Measurements from ENCODE around the gene KCNE2.
"Not testable (repeated sequence)": the region's sequence is repeated elsewhere in the genome, so short reads cannot be mapped to it uniquely, and the experiment has no call there.

KCNE2 gene

GRCh38 chr21:34354836-34355235, 9.0 kb upstream of the KCNE2 start:
- no peak for DNase-seq

DNA sequence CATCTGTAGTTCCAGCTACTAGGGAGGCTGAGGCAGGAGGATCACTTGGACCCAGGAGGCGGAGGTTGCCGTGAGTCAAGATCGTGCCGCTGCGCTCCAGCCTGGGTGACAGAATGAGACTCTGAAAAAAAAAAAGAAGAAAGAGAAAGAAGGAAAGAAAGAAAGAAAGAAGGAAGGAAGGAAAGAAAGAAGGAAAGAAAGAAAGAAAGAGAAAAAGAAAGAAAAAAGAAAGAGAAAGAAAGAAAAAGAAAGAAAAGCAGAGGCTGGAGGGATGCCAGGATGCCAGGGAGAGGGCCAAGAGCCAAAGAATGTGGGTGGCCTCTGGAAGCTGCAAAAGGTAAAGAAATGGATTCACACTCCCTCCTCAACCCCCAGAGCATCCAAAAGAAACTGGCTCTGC, 8.2 kb upstream of the KCNE2 start:
- DNase-seq = no peak

GRCh38 chr21:34357889-34358288, 5.9 kb upstream of the KCNE2 start:
- DNase-seq = no peak

DNA sequence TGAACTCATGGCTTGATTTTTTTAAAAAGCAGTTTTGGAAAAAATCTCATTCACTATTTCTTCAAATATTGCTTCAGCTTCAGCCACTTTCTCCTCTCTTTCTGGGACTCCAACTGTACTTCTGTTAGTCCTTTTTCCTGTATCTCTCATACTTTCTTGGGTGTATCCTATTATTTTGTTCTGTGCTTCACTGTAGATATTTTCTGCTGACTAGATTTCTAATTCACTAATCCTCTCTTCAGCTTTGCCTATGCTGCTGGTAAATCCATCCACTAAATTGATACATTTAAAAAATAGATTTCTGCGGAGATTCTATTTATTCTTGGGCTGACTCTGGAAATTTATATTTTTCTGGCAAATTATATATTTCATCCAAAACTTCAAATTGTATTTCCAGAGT, 4.9 kb upstream of the KCNE2 start:
- DNase-seq = no peak

DNA sequence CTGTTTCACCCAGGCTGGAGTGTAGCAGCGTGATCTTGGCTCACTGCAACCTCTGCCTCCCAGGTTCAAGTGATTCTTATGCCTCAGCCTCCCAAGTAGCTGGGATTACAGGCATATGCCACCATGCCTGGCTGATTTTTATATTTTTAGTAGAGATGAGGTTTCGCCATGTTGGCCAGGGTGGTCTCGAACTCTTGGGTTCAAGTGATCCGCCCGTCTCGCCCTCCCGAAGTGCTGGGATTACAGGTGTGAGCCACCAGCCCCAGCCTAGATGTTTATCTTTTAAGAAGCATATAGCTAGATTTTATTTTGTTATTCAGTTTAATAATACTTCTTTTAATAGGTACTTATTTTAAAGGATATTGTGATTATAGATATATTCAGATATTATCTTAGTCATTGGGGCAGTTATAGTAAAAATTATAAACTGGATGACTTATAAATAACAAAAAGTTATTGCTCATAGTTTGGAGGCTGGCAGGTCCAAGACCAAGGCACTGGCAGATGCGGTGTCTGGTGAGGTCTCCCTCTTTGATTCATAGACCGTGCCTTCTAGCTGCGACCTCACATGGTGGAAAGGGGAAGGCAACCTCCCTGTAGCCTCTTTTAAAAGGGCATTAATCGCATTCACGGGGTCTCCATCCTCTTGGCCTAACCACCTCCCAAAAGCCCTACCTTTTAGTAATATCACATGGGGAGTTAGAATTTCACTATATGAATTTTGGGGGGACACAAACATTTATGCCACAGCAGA, 3.1 kb upstream of the KCNE2 start:
- no peak for DNase-seq

GRCh38 chr21:34362136-34362444, 1.7 kb upstream of the KCNE2 start:
- DNase-seq = no peak

DNA sequence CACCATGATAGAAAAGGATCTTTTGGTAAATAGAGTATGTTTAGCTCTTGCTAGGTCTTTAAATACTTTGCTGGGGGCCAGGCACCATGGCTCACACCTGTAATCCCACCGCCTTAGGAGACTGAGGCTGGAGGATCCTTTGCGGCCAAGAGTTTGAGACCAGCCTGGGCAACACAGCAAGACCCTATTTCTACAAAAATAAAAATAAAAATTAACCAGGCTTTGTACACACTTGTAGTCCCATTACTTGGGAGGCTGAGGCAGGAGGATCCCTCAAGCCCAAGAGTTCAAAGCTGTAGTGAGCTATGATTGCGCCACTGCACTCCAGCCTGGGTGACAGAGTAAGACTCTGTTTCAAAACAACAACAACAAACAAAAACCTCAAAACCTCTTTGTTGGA, 1.1 kb upstream of the KCNE2 start:
- no peak for DNase-seq

DNA sequence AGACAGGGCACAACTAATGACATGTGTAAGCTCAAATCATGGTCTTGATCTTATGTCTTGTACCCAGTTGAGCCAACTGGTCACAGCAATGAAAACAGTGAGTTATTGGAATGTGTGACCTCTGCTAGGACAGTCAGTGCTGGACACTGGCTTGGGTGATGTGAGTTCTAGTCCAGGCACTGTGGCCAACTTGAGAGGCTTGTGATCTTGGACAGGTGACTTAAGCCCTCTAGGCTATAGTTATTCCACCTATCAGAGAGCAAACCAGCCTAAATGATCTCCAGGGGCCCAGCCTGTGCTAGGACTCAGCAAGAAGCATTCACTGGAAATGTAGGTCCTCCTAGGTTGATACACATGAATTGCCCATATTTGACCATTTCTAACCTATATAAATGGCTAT, 1.1 kb downstream of the KCNE2 start:
- DNase-seq = no peak

DNA sequence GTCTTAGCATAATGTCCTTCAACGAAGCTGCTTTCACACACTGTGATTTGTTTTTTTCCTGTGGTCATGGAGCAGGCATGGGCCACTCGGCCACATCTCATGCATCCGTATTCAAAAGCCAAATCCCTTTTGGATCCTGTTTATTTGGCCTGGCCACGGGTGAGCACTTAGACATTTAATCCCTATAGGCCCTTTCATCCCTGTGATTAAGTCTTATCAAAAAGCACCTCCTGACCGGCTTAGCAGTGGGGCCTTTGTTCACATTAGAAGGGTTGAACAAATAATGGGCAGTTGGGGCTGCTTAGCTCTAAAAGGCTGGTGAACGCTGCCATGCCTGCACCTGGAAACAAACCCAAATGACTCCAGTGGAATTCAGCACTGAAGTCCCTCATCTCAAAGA, 2.0 kb downstream of the KCNE2 start:
- DNase-seq = no peak

GRCh38 chr21:34367320-34367935, 3.6 kb downstream of the KCNE2 start:
- DNase-seq = peak; percentile 43

GRCh38 chr21:34369741-34370140, 5.9 kb downstream of the KCNE2 start:
- DNase-seq = no peak

DNA sequence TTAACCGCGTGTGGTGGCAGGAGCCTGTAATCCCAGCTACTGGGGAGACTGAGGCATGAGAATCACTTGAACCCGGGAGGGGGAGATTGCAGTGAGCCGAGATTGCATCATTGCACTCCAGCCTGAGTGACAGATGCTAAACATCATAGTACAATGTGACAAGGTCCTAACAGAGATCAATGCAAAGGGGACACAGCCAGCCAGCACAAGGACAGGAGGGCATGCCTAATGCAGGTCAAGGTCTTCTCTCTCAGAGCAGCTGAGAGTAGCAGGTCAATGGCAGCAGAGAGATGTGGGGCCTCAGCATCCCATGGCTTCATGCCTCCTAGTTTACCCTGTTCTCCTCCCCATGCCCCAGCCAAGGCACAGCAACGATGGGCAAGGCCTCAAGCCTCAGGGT, 8.5 kb downstream of the KCNE2 start:
- no peak for DNase-seq

DNA sequence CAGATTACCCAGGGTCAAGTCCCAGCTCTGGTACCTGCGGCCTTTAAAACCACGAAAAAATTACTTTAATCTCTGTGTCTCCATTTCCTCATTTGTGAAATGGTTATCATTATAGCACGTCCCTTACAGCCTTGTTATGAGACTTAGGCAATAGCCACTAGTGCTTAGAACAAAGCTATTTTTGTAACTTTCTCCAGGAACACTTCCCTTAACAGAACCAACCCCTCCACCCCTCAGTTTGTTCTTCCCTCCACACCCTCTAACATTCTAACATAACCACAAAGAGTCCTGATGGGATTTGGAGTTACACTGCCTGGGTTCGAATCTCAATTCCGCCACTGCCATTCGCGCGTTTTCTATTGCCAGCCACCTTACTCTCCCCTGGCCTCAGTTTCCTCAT, 10.7 kb downstream of the KCNE2 start:
- not testable (repeated sequence) for DNase-seq

GRCh38 chr21:34374940-34375618, 11.3 kb downstream of the KCNE2 start, which contains the start of gene SMIM11:
TSS of gene SMIM11 (plus strand) at chr21:34375507. CDS start at chr21:34379505, 3,998 bp downstream.
- DNase-seq = not testable (repeated sequence)

GRCh38 chr21:34375619-34375972, 11.8 kb downstream of the KCNE2 start:
- not testable (repeated sequence) for DNase-seq

GRCh38 chr21:34383138-34383537, 19.3 kb downstream of the KCNE2 start:
- DNase-seq = not testable (repeated sequence)

DNA sequence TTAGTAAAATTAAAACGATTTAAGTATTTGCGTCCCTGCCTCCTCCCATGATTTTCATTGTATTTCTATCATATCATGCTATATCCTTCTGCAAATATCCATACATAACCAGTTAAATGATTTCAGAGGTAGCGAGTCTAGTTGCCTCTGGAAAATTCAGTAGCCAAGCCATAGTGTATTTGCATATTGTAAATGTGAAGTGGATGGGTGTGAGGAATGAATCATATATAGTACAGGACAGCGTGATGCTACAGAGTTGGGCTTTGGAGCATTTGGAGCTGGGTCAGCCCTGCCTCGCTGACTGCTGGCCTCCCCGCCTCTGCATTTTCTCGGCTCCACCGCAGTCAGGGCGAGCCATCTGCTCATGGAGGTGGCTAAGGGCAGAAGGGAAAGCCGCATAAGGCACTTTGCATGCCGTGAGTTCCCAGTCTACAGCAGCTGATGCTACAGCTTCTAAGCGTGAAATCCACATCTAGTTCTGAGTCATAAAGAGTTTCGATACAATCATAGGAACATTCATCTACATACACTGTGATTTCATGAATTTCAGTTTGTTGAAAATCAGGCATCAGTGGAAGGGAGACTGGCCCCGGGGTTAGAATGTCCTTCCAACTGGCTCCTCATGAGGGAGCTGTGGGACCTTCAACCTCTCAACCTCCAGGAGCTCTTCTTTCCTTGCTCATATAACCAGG, 20.1 kb downstream of the KCNE2 start:
- DNase-seq = not testable (repeated sequence)

DNA sequence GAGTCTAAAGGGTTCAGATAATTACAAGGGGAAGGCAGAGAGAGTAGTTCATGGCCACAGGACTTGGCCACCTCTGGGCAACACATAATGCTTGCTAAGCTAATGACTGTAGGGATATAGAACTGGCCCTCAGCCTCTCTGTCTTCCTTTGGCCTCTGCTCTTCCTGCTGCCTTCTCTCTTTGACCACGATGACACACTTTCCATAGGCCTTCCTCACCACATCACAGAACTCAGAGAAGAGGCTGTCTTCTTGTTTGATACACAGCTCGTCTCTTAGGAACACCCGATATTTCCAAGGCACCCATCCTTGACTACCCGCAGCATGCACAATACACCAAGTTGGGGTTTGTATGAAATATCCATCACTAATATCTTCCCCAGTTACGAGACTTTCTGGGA, 36.7 kb downstream of the KCNE2 start:
- not testable (repeated sequence) for DNase-seq

GRCh38 chr21:34404742-34405141, 40.9 kb downstream of the KCNE2 start:
- not testable (repeated sequence) for DNase-seq

DNA sequence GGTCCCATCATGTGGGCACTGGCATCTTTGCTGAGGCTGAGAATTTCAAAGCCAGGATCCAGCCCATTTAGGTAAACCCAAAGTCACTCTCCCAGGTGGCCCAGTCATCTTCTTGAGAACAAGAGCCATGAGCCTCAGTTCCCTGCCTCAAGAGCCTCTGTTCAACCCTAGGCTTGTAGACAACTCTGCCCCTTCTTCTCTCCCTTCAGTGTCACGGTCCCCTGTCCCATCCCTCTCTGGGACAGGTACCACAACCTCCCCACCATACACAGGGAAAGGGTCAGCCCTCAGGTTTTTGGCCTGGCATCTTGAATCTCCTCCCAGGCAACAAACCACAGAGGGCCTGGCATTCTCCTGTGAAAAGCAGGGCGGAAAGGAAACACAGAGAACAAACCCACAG, 41.9 kb downstream of the KCNE2 start:
- DNase-seq = not testable (repeated sequence)

GRCh38 chr21:34406102-34406501, 42.3 kb downstream of the KCNE2 start:
- not testable (repeated sequence) for DNase-seq

DNA sequence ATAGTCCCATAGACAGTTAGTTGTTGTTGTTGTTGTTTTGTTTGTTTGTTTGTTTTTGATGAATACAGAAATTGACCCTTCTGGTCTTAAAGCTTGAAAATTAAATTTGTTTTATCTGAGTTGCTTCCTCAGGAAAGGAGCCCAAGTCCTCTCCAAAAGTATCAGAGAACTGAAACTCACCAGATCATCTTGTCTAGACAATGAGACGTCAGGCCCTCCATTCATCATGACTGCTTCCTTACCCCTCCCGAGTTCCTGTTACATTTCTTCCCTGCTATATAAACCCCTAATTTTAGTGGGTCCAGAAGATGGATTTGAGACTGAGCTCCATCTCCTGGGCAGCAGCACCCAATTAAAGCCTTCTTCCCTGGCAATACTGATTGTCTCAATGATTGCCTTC, 42.9 kb downstream of the KCNE2 start:
- DNase-seq = not testable (repeated sequence)

DNA sequence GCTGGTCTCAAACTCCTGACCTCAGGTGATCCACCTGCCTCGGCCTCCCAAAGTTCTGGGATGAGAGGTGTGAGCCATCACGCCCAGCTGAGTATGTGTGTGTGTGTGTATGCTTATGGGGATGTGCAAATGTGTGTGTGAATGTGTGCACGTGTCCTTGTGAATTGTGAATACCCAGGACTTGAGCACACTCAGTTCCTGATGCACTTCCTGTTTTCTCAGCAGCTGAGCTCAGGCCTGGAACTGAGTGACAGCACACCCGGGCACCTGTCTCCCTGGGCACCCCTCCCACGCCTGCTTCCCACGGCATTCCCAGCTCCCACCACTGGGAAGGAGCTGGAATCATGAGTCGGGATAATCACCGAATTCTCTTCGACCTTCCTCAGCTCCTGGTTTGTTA, 43.5 kb downstream of the KCNE2 start:
- not testable (repeated sequence) for DNase-seq
